GM18867 (cell line): ENCODE data around the gene SENP8.
A peak's percentile ranks its signal among the peaks of the same experiment; 100 is the strongest.

ENCODE experiments used
- ATAC-seq: cut with Tn5 transposase; IDR thresholded peaks from one replicate; pipeline ENCODE4 v1.9.1; 2021; ENCODE audit warnings: mild to moderate bottlenecking, moderate library complexity; ENCODE audit not compliant: unreplicated experiment

The SENP8 gene

DNA sequence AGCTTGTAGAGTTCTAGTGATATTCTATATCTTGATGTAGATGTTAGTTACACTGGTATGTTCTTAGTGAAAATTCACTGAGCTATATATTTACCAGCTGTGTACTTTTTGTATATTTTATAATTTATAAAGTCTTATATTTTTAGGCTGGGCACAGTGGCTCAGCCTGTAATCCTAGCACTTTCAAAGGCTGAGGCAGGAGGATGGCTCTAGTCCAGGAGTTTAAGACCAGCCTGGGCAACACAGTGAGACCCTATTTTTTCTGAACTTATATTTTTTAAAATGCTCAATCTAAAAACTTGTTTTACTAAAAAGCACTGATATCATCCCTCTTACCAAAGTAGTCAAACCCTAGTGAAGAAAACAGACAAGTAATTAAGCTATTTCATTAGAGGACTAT is 5.4 kb upstream of the SENP8 start:
- no peak for ATAC-seq

DNA sequence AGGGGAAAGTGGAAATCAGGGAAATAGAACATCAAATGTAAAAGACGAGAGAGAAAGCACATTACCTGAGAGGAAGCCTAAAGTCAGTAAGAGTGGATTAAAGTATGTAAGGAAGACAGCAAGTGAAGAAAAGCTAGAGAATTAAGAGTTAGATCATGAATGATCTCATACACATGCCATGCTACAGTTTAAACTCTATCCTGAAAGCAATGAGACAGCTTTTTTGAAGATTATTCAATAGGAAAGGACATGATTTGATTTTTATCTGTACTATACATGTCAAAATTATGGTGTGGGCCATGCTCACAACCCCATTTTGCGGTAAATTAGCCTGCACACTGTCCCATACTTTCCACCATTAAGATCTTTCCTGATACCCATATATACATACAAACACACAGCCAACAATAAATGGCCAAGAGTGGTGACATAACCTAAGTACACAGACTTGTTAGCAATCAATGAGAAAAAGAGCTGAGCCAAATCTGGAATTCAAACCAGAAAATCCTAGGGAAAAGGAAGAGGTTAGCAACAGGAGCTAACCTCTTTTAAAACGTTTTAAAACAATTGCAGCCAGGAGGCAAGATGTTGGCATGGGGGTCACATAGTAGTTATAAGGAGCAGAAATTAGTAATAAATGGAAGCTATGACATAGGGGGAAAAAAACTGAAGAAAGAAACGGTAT is 4.7 kb upstream of the SENP8 start:
- ATAC-seq, result no peak

DNA sequence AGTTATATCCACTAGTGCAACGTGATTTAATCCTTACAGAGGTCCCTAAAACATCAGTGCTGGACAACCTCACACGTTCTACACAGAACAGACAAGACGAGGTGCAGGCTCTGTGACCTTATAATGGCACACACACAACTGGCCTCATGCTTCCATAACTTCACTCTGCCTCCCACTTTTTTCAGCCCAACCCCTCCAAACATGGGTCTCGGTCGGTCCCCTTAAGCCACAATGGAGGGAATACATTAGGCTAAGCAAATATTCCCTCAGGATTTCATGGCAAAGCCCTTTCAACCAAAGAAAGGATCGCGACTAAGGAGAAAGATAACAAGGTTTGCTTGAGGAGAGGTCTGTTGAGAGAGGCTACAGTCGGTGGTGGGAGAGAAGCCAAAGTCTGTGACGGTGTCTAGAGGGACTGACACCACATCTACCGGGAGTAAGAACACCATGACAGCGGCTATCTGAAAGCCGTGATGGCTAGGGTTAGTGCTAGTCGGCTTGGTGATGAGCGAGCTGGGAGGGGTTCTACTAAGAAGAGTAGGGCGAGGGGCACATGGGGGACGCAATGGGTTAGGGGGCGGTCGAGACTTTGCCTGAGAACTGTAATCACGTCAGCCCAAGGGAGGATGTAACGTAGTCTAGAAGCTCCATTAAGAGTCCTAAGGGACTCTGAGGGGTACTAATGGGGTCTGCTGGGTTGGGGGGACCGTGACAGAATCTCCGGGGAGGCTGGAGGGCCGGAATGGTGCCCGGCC is 1.3 kb upstream of the SENP8 start:
- peak; percentile 1 for ATAC-seq

DNA sequence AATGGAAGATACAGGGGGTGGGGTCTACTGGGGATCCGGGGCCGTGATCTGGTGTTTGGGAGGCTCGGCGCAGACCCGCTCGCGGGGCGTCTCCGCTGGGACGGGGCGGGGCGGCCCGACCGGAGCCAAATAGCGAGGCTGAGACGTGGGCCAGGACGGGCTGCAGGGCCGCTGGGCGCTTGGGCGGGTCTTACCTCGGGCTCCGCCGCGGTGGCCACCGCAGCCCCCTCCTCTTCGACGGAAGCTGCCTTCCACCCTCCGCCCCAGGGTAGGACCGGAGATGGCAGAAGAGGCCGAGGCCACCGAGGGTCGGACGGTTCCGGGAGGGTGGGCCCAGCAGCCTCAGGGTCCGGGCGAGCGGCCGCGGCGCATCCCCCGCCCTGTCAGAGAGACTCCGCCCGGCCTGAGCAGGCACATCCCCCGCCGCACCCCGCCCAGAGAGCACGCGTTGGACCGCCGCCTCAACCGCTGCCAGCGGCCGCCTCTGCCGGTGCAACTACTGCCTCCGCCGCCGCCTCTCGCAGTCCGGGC is 652 bp upstream of the SENP8 start:
- peak; percentile 68 for ATAC-seq

DNA sequence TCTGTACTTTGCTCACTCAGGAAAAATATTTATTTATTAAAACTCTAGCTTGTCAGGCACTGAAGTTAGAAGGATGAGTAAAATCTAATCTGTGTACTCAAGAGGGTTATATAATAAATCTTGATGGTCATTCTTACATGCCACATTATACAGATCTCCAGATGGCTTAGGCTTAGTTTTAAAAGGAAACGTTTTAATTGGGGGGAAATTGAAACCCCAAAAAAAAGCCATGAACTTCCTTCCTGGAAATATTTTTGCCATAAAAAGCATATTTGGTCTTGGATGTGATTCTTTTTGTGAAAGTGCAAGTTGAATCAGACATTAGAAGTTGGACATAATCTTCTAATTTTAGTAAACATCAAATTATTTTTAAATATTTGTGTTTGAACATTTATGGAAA is 6.0 kb downstream of the SENP8 start:
- ATAC-seq, result no peak

DNA sequence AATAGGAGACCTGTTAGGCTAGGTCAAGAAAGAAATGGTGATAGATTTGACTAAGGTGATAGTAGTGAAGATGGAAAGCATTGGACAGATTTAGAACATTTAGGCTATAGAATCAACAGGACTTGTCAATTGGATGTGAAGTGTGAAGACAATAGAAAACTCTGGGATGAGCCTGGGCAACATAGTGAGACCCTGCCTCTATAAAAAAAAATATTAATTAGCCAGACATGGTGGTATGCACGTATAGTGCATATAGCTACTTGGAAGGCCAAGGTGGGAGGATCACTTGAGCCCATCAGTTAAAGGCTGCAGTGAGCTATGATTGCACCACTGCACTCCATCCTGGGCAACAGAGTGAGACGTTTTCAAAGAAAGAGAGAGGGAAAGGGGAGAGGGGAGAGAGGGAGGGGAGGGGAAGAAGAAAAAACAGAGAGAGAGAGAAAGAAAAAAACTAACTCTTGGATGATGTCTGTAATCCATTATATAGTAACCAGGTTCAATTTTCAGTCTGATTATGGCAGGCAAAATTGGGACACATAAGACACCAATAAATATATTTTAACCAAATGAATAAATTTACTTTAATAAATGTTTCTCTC is 9.6 kb downstream of the SENP8 start:
- no peak for ATAC-seq

DNA sequence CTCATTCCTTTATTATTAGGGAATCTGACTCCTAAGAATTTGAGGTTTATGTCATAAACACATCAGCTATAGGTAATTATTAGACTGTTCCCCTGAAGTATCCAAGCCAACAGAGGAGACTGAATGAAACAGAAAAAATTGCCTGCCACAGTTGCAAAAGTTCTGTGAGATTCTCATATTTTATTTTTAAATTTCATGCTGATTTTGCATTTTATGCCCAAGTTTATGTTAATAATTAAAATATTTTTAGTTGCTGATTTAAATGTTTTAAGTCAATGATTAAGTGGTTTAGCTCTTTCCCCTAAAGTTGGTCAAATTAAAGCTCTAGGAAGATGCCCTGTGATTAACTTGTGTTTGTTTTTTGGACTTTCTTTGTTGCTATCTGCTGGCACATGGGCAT is 10.2 kb downstream of the SENP8 start:
- ATAC-seq, result no peak

DNA sequence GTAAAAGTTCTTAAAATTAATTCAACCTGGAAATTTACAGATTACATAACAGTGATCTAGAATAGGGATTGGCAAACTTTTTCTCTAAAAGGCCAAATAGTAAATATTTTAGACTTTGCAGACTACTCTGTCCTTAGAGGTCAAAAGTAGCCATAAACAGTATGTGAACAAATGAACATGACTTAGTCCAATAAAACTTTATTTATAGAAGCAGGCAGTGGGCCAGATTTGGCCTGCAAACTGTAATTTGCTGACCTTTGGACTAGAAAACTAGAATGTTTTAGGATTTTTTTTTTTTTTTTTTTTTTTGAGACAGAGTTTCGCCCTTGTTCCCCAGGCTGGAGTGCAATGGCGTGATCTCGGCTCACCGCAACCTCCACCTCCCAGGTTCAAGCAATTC is 12.1 kb downstream of the SENP8 start:
- ATAC-seq, result no peak

DNA sequence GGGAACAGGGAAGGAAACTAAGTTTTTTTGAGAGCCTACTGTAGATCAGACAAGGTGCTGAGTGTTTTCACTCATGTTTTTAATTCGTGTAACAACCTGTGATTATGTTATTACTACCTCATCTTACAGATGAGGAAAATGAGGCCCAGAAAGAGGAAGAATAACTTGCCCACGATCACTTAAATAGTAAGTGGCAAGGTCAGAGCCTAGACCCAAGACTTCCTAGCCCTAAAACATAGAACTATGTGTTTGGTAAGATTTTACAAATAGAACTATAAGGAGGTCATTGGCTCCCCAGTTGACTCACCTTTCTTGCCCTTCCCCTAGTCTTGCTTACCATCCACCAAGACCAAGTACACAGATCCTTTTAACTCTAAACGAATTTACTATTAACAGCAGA is 13.7 kb downstream of the SENP8 start:
- no peak for ATAC-seq

DNA sequence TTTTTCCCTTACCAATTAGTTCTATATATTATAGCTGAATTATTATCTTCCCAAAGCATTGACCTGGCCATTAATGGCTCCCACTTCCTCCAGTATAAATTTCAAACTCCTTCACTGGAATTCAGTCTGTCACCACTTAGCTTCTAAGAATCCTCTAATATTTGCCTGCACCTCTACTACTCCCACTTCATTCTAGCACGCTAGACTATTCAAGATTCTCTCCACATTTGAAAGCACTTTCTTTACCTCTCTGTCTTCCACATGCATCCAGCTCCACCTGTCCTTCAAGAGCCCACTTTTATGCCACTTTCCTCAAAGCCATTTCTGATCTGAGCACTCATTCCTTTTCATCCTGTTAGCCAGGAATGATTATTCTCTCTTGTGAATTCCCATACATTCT is 15.0 kb downstream of the SENP8 start:
- ATAC-seq, result no peak

DNA sequence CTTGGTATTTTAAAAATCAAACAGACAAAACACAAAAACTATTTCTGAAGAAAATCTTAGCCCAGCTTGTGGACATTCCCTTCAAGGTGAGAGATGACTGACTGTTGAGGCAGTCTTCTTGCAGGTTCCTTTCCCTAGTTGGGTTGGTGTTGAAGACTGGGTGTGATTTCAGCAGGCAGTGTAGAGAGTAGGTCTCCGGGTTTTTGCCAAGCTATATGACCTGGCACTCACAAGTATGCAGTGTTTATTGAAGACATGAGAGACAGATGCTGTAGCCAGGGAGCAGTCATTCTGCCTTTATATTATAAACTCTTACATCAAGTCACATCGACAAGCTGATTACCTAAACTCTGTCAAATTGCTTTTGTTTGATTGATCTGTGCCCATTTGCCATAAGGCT is 17.5 kb downstream of the SENP8 start:
- ATAC-seq, result no peak

DNA sequence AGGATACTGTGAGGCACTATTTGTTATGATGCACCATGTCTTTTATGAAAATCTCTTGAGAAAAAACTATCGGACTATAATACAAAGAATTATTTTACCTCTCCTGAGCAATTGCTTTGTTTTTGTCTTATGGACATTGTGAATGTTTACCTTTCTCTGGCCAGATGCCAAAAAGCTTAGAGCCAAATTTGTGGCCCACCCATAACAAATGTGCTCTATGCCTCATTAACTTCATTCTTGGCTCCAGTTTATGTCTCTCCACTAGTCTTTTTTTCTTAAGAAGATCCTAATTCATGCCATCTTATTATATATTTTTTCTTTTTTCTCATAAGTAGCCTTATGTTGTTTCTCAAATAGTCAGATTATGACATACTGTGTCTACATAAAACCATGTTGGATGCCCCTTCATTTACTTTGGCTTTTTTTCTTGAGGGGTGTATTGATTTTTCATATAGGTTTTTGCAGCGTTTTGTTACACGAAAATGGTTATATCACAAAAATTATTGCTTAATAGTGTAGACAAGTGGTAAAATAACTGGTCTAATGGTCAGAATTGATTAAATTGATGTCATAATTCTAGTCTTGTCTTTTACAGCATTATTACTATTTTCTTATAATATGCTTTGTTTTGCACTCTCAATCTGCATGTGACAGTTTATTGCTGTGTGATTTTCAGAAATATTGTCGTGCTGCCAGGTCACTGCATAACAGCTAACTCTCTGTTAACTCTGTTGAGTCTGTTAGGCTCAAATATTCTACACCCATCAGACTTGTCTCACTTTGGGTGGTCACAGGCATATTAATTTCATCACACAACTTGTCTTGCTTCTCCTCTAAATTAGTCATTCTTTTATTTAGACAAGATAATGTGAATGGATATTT is 18.2 kb downstream of the SENP8 start:
- ATAC-seq, result no peak

DNA sequence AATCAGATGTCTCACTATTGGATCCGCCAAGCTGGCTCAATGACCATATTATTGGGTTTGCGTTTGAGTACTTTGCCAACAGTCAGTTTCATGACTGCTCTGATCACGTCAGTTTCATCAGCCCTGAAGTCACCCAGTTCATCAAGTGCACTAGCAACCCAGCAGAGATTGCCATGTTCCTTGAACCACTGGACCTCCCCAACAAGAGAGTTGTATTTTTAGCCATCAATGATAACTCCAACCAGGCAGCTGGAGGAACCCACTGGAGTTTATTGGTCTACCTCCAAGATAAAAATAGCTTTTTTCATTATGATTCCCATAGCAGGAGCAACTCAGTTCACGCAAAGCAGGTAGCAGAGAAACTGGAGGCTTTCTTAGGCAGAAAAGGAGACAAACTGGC is 21.5 kb downstream of the SENP8 start:
- no peak for ATAC-seq

DNA sequence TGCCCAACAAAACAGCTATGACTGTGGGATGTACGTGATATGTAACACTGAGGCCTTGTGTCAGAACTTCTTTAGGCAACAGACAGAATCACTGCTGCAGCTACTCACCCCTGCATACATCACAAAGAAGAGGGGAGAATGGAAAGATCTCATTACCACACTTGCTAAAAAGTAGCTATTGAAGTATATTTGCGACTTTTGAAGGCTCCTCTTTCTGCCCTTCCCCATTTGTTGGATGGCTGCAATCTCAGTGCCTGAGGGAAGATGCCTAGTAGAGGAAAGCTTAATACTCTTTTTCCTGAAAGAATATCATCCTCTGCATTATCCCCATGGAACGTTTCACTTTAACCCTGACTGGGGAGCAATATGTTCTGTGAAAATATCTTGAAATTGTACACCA is 21.9 kb downstream of the SENP8 start:
- ATAC-seq, result no peak

DNA sequence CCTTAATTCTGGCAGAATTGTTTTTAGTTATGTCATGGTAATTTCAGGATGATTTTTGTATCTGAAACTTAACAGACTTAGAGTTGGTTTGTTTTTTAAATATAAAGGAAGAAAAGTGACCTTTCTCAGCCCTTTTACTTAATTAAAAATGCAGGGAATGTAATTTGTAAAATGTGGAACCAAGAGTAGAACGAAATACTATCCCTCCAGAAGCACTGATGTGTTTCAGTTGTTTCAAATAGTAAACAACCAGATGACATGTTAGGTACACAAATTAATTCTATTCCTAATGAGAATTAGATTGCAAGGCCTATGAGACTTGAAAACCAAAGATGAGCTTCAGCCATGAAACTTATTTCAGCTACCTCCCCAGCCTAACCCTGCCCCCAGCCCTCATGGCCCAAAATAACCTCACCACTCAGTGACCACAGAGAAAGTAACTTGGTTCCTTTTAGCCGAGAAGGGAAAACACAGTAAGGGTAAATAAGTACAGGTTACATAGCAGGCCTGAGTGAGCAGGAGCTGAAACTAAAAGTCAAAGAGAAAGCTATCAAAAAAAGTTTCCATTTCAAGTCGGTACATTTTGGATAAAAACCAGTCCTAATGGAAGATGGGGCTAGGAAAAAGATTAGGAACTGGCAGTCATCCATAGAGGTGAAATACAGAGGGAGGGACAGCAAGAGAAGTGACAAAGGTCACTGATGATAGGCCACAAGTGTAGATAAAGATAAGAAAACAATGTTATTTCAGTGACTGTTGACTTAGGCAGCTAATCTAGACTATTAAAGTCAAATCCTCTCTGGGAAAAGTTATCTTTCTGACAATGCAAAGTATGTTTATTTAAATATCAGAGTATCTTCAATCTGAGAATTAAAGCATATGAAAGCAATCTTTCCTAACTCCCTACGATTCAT is 23.2 kb downstream of the SENP8 start:
- ATAC-seq, result peak; percentile 100

DNA sequence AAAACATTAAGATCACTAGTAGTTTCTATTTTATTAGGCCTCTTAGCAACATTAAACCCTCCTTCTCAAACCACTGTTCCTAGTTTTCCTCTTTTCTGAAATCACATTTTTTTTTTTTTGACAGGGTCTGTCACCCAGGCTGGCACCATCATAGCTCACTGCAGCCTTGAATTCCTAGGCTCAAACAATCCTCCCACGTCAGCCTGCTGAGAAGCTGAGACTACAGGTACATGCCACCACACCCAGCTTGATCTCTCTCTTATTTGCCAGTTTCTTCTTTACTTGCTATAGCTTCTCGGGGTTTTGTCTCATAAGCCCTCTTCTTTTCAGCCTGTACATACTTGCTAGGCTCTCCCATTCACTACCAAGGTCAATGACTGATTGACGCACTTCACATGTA is 28.0 kb downstream of the SENP8 start:
- no peak for ATAC-seq

DNA sequence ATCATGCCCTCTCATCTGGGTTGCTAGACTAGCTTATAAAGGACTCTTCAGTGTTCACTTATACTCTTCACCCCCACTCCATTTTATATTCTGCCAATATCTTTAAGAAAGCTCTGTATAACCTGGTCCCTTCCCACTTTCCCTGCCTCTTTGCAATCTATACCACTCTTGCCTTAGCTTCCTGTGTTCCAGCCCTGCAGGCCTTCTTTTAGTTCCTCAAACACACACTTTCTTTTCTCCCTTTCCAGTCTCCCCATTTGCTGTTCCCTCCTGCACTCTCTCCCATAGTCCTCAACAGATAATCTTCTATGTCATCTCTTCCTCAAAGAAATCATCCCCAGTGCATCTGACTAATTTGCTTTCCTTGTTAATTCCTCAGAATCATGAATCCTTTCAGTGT is 28.7 kb downstream of the SENP8 start:
- ATAC-seq, result no peak

DNA sequence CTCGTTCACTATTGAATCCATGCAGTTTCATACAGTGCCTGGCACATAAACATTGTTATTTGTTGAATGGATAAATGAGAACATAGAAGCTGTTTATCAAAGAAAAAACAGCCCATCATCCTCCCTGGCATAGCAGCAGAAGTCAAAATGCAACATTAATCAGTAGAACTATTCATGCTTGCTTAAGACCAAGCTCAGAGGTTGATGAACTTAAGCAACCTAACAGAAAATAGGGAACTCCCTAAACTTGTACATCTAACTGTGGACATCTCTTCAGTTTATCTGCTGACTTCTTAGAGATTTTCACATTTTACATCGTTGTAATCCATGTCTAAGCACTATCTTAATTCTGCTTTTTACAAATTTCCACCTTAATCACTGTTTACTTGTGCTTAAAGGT is 29.2 kb downstream of the SENP8 start:
- ATAC-seq, result no peak

DNA sequence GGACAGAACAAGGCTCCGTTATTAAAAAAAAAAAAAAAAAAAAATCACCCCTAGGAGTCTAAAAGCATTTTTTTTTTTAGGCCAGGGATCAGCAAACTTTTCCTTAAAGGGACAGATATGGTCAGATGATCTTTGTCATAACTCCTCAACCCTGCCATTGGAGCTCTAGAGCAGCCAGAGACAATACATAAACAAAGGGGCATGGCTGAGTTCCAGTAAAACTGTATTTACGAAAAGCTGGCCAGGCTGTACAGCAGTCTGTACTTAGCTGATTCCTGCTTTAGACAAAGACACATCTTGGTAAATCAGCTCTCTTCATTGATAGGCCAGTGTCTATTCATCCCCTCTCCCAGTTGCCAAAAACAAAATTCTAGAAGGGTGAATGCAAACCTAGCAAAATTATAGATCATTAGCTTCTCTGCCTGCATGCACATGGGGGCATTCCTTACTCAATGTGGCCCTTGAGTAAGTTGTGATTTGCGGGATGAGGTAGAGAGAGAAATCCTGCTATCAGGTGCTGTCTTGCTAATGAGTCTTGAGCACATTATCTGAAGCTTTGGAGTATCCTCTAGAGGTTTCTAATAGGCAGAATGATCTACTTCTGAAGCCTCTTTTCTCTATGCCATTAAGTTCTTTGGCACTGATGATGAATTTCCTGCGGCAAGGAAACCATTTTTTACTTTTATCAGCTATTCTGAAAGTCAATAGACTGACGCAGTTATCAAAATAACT is 35.2 kb downstream of the SENP8 start:
- ATAC-seq, result no peak
